ENCODE measurements around the gene ZNF205.

ZNF205 gene

GRCh38 chr16:3119701-3120408, 7.5 kb downstream of the ZNF205 start:
- Histone ChIP-seq H3K4me2 (ENCODE audit: low read length) (no peak overlapping the region), H3K36me3 (ENCODE audit: control insufficient read depth, insufficient read depth, low read length) (no peaks in the 10 kb centered on the region), H3K27ac (no peak overlapping the region), H2AFZ (no peak overlapping the region), H3K4me3 (ENCODE audit: low read depth, low read length) (no peak overlapping the region), H3K79me2 (no peaks in the 10 kb centered on the region), H3K4me1 (no peaks in the 10 kb centered on the region), H3K27me3 (ENCODE audit: control insufficient read depth, insufficient read depth, low read length) (no peaks in the 10 kb centered on the region), H3K9ac (no peak overlapping the region), H3K9me3 (ENCODE audit: control insufficient read depth, low read length) (no peaks in the 10 kb centered on the region)
- no peak for TF ChIP-seq CTCF (IDR thresholded peaks at IDR 0.05)

- no peak for TF ChIP-seq CTCF (IDR thresholded peaks at IDR 0.05)
- Histone ChIP-seq H3K27me3 (ENCODE audit: control insufficient read depth, insufficient read depth, low read length) (no peaks in the 10 kb centered on the region), H3K9ac (no peak overlapping the region), H2AFZ (no peak overlapping the region), H3K79me2 (no peaks in the 10 kb centered on the region), H3K36me3 (ENCODE audit: control insufficient read depth, insufficient read depth, low read length) (no peaks in the 10 kb centered on the region), H3K4me3 (ENCODE audit: low read depth, low read length) (no peak overlapping the region), H3K27ac (no peak overlapping the region), H3K9me3 (ENCODE audit: control insufficient read depth, low read length) (no peaks in the 10 kb centered on the region), H3K4me1 (peaks cover 3% of the 10 kb centered on the region), H3K4me2 (ENCODE audit: low read length) (no peak overlapping the region)
Measured at GRCh38 chr16:3120435-3120834, 8.0 kb downstream of the ZNF205 start.

GRCh38 chr16:3121851-3122467, 9.6 kb downstream of the ZNF205 start:
- Histone ChIP-seq H3K4me3 (ENCODE audit: low read depth, low read length) (no peak overlapping the region), H3K36me3 (ENCODE audit: control insufficient read depth, insufficient read depth, low read length) (no peaks in the 10 kb centered on the region), H3K4me1 (peaks cover 3% of the 10 kb centered on the region), H3K9me3 (ENCODE audit: control insufficient read depth, low read length) (no peaks in the 10 kb centered on the region), H3K9ac (no peak overlapping the region), H2AFZ (no peak overlapping the region), H3K4me2 (ENCODE audit: low read length) (no peak overlapping the region), H3K79me2 (no peaks in the 10 kb centered on the region), H3K27ac (no peak overlapping the region), H3K27me3 (ENCODE audit: control insufficient read depth, insufficient read depth, low read length) (no peaks in the 10 kb centered on the region)
- TF ChIP-seq CTCF (IDR thresholded peaks at IDR 0.05) = no peak

- no peak overlapping the region for H3K9ac ChIP-seq
Measured at GRCh38 chr16:3122926-3123570, 10.7 kb downstream of the ZNF205 start.

More at GRCh38 chr16:3122926-3123570, 10.7 kb downstream of the ZNF205 start:
- Histone ChIP-seq H3K27me3 (ENCODE audit: control insufficient read depth, insufficient read depth, low read length) (no peaks in the 10 kb centered on the region), H3K9me3 (ENCODE audit: control insufficient read depth, low read length) (no peaks in the 10 kb centered on the region), H3K4me2 (ENCODE audit: low read length) (no peak overlapping the region), H3K36me3 (ENCODE audit: control insufficient read depth, insufficient read depth, low read length) (no peaks in the 10 kb centered on the region), H3K4me3 (ENCODE audit: low read depth, low read length) (no peak overlapping the region), H3K27ac (no peak overlapping the region), H3K79me2 (no peaks in the 10 kb centered on the region), H3K4me1 (peaks cover 3% of the 10 kb centered on the region), H2AFZ (no peak overlapping the region)
- no peak for TF ChIP-seq CTCF (IDR thresholded peaks at IDR 0.05)

Data from parathyroid adenoma (tissue), 2 donors.